A549 (cell line): ENCODE measurements around the gene NDUFB5. TPM values are rescaled to one million over a fixed set of nuclear protein-coding genes. Genes with fewer than 3 reads are reported as not detected.

ENCODE experiments used
- ATAC-seq, 2 experiments: fragments of 200-7000 bp in 1 of 2; fragments of >200 bp in 1 of 2; cut with Nextera tagmentation in 1 of 2; cut with Tn5 transposase in 1 of 2; 3 replicates each; pipeline versions ENCODE4 v1.8.0 to v1.9.1; 2018 to 2020; ENCODE audit warnings: mild to moderate bottlenecking in 1 of 2, moderate library complexity in 1 of 2
- CTCF ChIA-PET: fragments of 300-600 bp; sonication (Branson Sonifier 250); formaldehyde crosslinking; extraction: SDS; loops from one replicate; lab custom pipeline; 2021; ENCODE audit warnings: antibody characterized with exemption, inconsistent platforms; lab: Yijun Ruan, JAX
- POLR2A ChIA-PET: fragments of 350-600 bp; formaldehyde crosslinking; extraction: SDS; loops from one replicate; lab custom pipeline; 2021; ENCODE audit warnings: antibody characterized with exemption, inconsistent platforms; lab: Yijun Ruan, JAX
- DNase-seq, 2 experiments: peaks; one replicate each; pipeline versions ENCODE4 v3.0.0 to v3.0.0-alpha.2; 2011 to 2016; ENCODE audit warnings: low read depth in 1 of 2, low spot score in 1 of 2
- FAIRE-seq: peaks from 2 replicates; lab custom pipeline; 2011; peaks lifted over from hg19 to GRCh38; lab: Jason Lieb, UNC
- H3K27ac ChIP-seq, 2 experiments: fragments of >200 bp; sonication (Bioruptor Twin); formaldehyde crosslinking; 3 replicates each; pipeline ENCODE4 v1.5.1; 2016 to 2017
- H3K4me1 ChIP-seq: fragments of >200 bp; sonication (Bioruptor Twin); formaldehyde crosslinking; 3 replicates; pipeline ENCODE4 v1.6.1; 2016
- H3K4me2 ChIP-seq: fragments of >200 bp; sonication (Bioruptor Twin); formaldehyde crosslinking; 3 replicates; pipeline ENCODE4 v1.6.1; 2016
- H3K4me3 ChIP-seq: fragments of >200 bp; sonication (Bioruptor Twin); formaldehyde crosslinking; 3 replicates; pipeline ENCODE4 v1.5.1; 2016
- H3K9me3 ChIP-seq: fragments of >200 bp; sonication (Bioruptor Twin); formaldehyde crosslinking; 3 replicates; pipeline ENCODE4 v1.6.1; 2016
- BCL3 ChIP-seq: fragments of >200 bp; sonication (Bioruptor Twin); formaldehyde crosslinking; IDR thresholded peaks from 3 replicates; pipeline ENCODE4 v1.6.1; 2016
- CBX2 ChIP-seq: fragments of 200-600 bp; sonication (generic); IDR thresholded peaks from 2 replicates; pipeline ENCODE4 v1.6.1; 2016; ENCODE audit warnings: low read depth, mild to moderate bottlenecking, borderline replicate concordance
- CBX8 ChIP-seq: fragments of 200-600 bp; sonication (generic); IDR thresholded peaks from 2 replicates; pipeline ENCODE4 v1.6.1; 2016
- FOSL2 ChIP-seq, 2 experiments: fragments of 450-650 bp in 1 of 2; fragments of >200 bp in 1 of 2; sonication (Bioruptor Twin) in 1 of 2; formaldehyde crosslinking; IDR thresholded peaks; 2 replicates each; pipeline versions ENCODE4 v1.5.0 to v1.6.1; 2016 to 2020; ENCODE audit warnings: mild to moderate bottlenecking in 1 of 2, moderate library complexity in 1 of 2
- HES2 ChIP-seq: fragments of >200 bp; sonication (Bioruptor Twin); formaldehyde crosslinking; IDR thresholded peaks from 2 replicates; pipeline ENCODE4 v1.6.1; 2016
- HEYL ChIP-seq: fragments of 250-450 bp; sonication (Bioruptor Pico); IDR thresholded peaks from 2 replicates; pipeline ENCODE4 v1.8.0; 2021; ENCODE audit warnings: mild to moderate bottlenecking, moderate library complexity
- HMGXB4 ChIP-seq: fragments of 250-450 bp; sonication (Bioruptor Pico); IDR thresholded peaks from 2 replicates; pipeline ENCODE4 v1.5.0; 2021; ENCODE audit warnings: mild to moderate bottlenecking, moderate library complexity, borderline replicate concordance
- HOXA7 ChIP-seq: fragments of 250-450 bp; sonication (Bioruptor Pico); IDR thresholded peaks from 2 replicates; pipeline ENCODE4 v1.5.0; 2020; ENCODE audit warnings: mild to moderate bottlenecking, moderate library complexity
- HOXB5 ChIP-seq: fragments of 250-450 bp; sonication (Bioruptor Pico); IDR thresholded peaks from 2 replicates; pipeline ENCODE4 v1.5.0; 2020; ENCODE audit warnings: mild to moderate bottlenecking, moderate library complexity
- KDM1A ChIP-seq: fragments of 200-600 bp; sonication (generic); IDR thresholded peaks from 2 replicates; pipeline ENCODE4 v1.6.1; 2016; ENCODE audit warnings: low read depth, mild to moderate bottlenecking
- MAFK ChIP-seq: fragments of 450-650 bp; IDR thresholded peaks from 2 replicates; pipeline ENCODE4 v1.6.1; 2014; ENCODE audit not compliant: partially characterized antibody
- MYC ChIP-seq: IDR thresholded peaks from 2 replicates; pipeline ENCODE4 v1.6.1; 2012; ENCODE audit warnings: mild to moderate bottlenecking, inconsistent platforms, low read length, improper control_type of control experiment, borderline replicate concordance
- NFE2L2 ChIP-seq: fragments of 150-350 bp; conservative IDR thresholded peaks from 2 replicates; pipeline ENCODE4 v1.6.1; 2014; ENCODE audit warnings: low read length
- NPAS2 ChIP-seq: fragments of 250-450 bp; sonication (Bioruptor Pico); IDR thresholded peaks from 2 replicates; pipeline ENCODE4 v1.8.0; 2022; ENCODE audit warnings: mild to moderate bottlenecking, moderate library complexity, borderline replicate concordance
- POLR2A ChIP-seq: IDR thresholded peaks from 2 replicates; pipeline ENCODE4 v1.6.1; 2012; ENCODE audit warnings: mild to moderate bottlenecking, low read length
- RARB ChIP-seq: fragments of 250-450 bp; sonication (Bioruptor Pico); IDR thresholded peaks from 2 replicates; pipeline ENCODE4 v1.8.0; 2021; ENCODE audit warnings: mild to moderate bottlenecking, moderate library complexity
- RFX5 ChIP-seq: fragments of 450-650 bp; IDR thresholded peaks from 2 replicates; pipeline ENCODE4 v1.7.1; 2014; ENCODE audit warnings: antibody characterized with exemption, mild to moderate bottlenecking, moderate library complexity
- TFCP2L1 ChIP-seq: fragments of 250-450 bp; sonication (Bioruptor Pico); IDR thresholded peaks from 2 replicates; pipeline ENCODE4 v1.5.0; 2021; ENCODE audit warnings: mild to moderate bottlenecking
- ZC3H11A ChIP-seq: fragments of 450-650 bp; IDR thresholded peaks from 2 replicates; pipeline ENCODE4 v1.6.1; 2014; ENCODE audit warnings: antibody characterized with exemption, mild to moderate bottlenecking
- ZSCAN20 ChIP-seq: fragments of 250-450 bp; sonication (Bioruptor Pico); IDR thresholded peaks from 2 replicates; pipeline ENCODE4 v1.8.0; 2022; ENCODE audit warnings: mild to moderate bottlenecking, moderate library complexity
- WGBS: methylation state at CpG from one replicate; pipeline ENCODE4 v1.1.6; 2017; ENCODE audit errors: missing lambda C conversion rate; 5-methylcytosine and 5-hydroxymethylcytosine counted together
- polyA plus RNA-seq, 4 experiments: library from polyadenylated mRNA; depleted of rRNA in 3 of 4; stranded (reverse); fragments of >200 nt; fragmentation: RNase III in 1 of 4; extraction: RNeasy Plus Mini Kit Qiagen cat#74134 plus additional on column Dnase treatment in 1 of 4; gene quantifications; 2 replicates in 3 of 4; 3 replicates in 1 of 4; pipeline ENCODE4 v1.2.3, GENCODE V29; 2011 to 2017
- TF ChIP-seq, protein P1 (sequence below): fragments of 250-450 bp; sonication (Bioruptor Pico); IDR thresholded peaks from 2 replicates; pipeline ENCODE4 v1.5.0; 2020; ENCODE audit warnings: low read depth, mild to moderate bottlenecking, moderate library complexity
- TF ChIP-seq, protein P2 (sequence below): IDR thresholded peaks from 2 replicates; pipeline ENCODE4 v1.6.1; 2012; ENCODE audit warnings: low read depth, borderline replicate concordance
- TF ChIP-seq, protein P3 (sequence below): fragments of 200-600 bp; sonication (generic); IDR thresholded peaks from 2 replicates; pipeline ENCODE4 v1.6.1; 2016; ENCODE audit warnings: antibody characterized with exemption, mild to moderate bottlenecking, moderate library complexity
- TF ChIP-seq, protein P4 (sequence below): fragments of 450-650 bp; IDR thresholded peaks from 2 replicates; pipeline ENCODE4 v1.6.1; 2014; ENCODE audit warnings: antibody characterized with exemption

The NDUFB5 gene
- polyA plus RNA-seq, 2 of the 4 experiments (the other 2 are of a cell fraction): 65.5 to 66.1 TPM

DNA sequence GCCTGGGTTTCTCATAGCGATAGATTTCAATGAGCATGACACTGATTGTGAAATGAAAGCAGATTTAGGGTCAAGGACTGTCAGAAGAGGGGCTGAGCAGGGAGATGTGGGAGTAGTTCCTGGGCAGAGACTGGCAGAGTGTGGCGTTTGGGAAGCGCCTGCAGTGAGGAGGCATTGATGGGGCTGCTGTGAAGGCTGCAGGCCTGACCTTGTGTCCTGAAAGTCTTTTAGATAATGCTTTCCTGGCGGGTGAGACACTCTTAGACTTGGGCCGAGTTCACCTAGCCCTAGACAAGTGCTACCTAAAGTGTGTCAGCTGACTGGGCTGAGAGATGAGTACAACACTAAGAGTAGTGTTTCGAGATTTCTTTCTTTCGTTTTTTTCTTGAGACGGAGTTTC is 68.9 kb downstream of the NDUFB5 start:
- no peak for FAIRE-seq
- CTCF ChIA-PET: no interaction called here
- no peak for ATAC-seq

GRCh38 chr3:179676081-179676480 is 71.5 kb downstream of the NDUFB5 start:
- no peak overlapping the region for H3K4me3 ChIP-seq
- H3K27ac ChIP-seq: no peak overlapping the region
- ChIA-PET CTCF (interaction anchor here (1.6 kb wide), 1 partner anchor 27 kb away, joined by 5 read pairs; no protein-coding TSS in a partner anchor), POLR2A (no interaction called here)
- DNase-seq: no peak
- no peak overlapping the region for H3K4me2 ChIP-seq
- 96% methylated on average over 5 of the region's 5 CpGs for WGBS
- no peak for ATAC-seq
- no peaks in the 10 kb centered on the region for H3K9me3 ChIP-seq
- no peak for FAIRE-seq
- TF ChIP-seq BCL3: no peak
- TF ChIP-seq MAFK: no peak
- no peak for TF ChIP-seq POLR2A
- no peak for TF ChIP-seq KDM1A
- no peak for TF ChIP-seq RARB (CRISPR knock-in tag)
- no peak for TF ChIP-seq CBX8
- peaks cover 19% of the 10 kb centered on the region for H3K4me1 ChIP-seq

More for the DNA sequence above, 68.9 kb downstream of the NDUFB5 start:
- Histone ChIP-seq H3K9me3 (no peaks in the 10 kb centered on the region), H3K4me1 (peaks cover 4% of the 10 kb centered on the region; the same call in 1 of the 3 replicates), H3K4me2 (no peak overlapping the region), H3K4me3 (no peak overlapping the region), H3K27ac (no peak overlapping the region)
- 92% methylated on average over 8 of the region's 8 CpGs for WGBS
- POLR2A ChIA-PET: no interaction called here
- TF ChIP-seq HOXA7 (no peak), HMGXB4 (no peak), RFX5 (no peak), CBX2 (no peak), RARB (CRISPR knock-in tag) (no peak), HES2 (no peak), MYC (no peak), NFE2L2 (no peak), TFCP2L1 (CRISPR knock-in tag) (no peak), ZC3H11A (no peak), KDM1A (no peak), FOSL2 (IDR thresholded peaks at IDR 0.05) (no peak), FOSL2 (CRISPR knock-in tag; IDR thresholded peaks at IDR 0.05) (no peak), HOXB5 (CRISPR knock-in tag) (no peak), HEYL (CRISPR knock-in tag) (no peak), ZSCAN20 (no peak), NPAS2 (CRISPR knock-in tag) (no peak)
- TF ChIP-seq, protein P1, sequence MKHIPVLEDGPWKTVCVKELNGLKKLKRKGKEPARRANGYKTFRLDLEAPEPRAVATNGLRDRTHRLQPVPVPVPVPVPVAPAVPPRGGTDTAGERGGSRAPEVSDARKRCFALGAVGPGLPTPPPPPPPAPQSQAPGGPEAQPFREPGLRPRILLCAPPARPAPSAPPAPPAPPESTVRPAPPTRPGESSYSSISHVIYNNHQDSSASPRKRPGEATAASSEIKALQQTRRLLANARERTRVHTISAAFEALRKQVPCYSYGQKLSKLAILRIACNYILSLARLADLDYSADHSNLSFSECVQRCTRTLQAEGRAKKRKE (CRISPR knock-in tag): no peak
- TF ChIP-seq, protein P2, sequence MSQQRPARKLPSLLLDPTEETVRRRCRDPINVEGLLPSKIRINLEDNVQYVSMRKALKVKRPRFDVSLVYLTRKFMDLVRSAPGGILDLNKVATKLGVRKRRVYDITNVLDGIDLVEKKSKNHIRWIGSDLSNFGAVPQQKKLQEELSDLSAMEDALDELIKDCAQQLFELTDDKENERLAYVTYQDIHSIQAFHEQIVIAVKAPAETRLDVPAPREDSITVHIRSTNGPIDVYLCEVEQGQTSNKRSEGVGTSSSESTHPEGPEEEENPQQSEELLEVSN: no peak
- TF ChIP-seq, protein P3, sequence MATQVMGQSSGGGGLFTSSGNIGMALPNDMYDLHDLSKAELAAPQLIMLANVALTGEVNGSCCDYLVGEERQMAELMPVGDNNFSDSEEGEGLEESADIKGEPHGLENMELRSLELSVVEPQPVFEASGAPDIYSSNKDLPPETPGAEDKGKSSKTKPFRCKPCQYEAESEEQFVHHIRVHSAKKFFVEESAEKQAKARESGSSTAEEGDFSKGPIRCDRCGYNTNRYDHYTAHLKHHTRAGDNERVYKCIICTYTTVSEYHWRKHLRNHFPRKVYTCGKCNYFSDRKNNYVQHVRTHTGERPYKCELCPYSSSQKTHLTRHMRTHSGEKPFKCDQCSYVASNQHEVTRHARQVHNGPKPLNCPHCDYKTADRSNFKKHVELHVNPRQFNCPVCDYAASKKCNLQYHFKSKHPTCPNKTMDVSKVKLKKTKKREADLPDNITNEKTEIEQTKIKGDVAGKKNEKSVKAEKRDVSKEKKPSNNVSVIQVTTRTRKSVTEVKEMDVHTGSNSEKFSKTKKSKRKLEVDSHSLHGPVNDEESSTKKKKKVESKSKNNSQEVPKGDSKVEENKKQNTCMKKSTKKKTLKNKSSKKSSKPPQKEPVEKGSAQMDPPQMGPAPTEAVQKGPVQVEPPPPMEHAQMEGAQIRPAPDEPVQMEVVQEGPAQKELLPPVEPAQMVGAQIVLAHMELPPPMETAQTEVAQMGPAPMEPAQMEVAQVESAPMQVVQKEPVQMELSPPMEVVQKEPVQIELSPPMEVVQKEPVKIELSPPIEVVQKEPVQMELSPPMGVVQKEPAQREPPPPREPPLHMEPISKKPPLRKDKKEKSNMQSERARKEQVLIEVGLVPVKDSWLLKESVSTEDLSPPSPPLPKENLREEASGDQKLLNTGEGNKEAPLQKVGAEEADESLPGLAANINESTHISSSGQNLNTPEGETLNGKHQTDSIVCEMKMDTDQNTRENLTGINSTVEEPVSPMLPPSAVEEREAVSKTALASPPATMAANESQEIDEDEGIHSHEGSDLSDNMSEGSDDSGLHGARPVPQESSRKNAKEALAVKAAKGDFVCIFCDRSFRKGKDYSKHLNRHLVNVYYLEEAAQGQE: no peak
- TF ChIP-seq, protein P4, sequence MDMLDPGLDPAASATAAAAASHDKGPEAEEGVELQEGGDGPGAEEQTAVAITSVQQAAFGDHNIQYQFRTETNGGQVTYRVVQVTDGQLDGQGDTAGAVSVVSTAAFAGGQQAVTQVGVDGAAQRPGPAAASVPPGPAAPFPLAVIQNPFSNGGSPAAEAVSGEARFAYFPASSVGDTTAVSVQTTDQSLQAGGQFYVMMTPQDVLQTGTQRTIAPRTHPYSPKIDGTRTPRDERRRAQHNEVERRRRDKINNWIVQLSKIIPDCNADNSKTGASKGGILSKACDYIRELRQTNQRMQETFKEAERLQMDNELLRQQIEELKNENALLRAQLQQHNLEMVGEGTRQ: no peak
- no peak for DNase-seq
